Measurements from ENCODE around the gene CPNE8. TPM values are rescaled to one million over a fixed set of nuclear protein-coding genes. Genes with fewer than 3 reads are reported as not detected.

CPNE8 gene
- total RNA-seq, 3 donors from 2014 or later, result 23.4 to 31.5 (median 24.7) TPM

GRCh38 chr12:38895446-38895845, 9.9 kb downstream of the CPNE8 start:
- no peak for DNase-seq
- Histone ChIP-seq H3K4me1 (ENCODE audit: low read depth) (peaks cover 35% of the 10 kb centered on the region), H3K4me3 (no peak overlapping the region), H3K9me3 (no peaks in the 10 kb centered on the region), H3K36me3 (ENCODE audit: low read depth) (no peaks in the 10 kb centered on the region)
- no peak for ATAC-seq
- TF ChIP-seq, protein P1, sequence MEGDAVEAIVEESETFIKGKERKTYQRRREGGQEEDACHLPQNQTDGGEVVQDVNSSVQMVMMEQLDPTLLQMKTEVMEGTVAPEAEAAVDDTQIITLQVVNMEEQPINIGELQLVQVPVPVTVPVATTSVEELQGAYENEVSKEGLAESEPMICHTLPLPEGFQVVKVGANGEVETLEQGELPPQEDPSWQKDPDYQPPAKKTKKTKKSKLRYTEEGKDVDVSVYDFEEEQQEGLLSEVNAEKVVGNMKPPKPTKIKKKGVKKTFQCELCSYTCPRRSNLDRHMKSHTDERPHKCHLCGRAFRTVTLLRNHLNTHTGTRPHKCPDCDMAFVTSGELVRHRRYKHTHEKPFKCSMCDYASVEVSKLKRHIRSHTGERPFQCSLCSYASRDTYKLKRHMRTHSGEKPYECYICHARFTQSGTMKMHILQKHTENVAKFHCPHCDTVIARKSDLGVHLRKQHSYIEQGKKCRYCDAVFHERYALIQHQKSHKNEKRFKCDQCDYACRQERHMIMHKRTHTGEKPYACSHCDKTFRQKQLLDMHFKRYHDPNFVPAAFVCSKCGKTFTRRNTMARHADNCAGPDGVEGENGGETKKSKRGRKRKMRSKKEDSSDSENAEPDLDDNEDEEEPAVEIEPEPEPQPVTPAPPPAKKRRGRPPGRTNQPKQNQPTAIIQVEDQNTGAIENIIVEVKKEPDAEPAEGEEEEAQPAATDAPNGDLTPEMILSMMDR (IDR thresholded peaks at IDR 0.05), result no peak
- intact Hi-C loops (cut with DNase I, micrococcal nuclease), result no loop called here

- no peak for DNase-seq
- H3K4me3 ChIP-seq, result no peak overlapping the region
Measured at GRCh38 chr12:38892976-38893375, 12.4 kb downstream of the CPNE8 start.

GRCh38 chr12:38892087-38892786, 13.2 kb downstream of the CPNE8 start:
- H3K36me3 ChIP-seq (ENCODE audit: low read depth), result no peaks in the 10 kb centered on the region
- TF ChIP-seq, protein P1 (IDR thresholded peaks at IDR 0.05), result no peak
- H3K9me3 ChIP-seq, result no peaks in the 10 kb centered on the region
- H3K4me3 ChIP-seq, result no peak overlapping the region
- DNase-seq (peak in 1 of 3 donors; percentile 73), ATAC-seq (peak; percentile 97)
- intact Hi-C loops (cut with DNase I, micrococcal nuclease), result no loop called here
- peaks cover 43% of the 10 kb centered on the region for H3K4me1 ChIP-seq (ENCODE audit: low read depth)

More at GRCh38 chr12:38892976-38893375, 12.4 kb downstream of the CPNE8 start:
- TF ChIP-seq, protein P1 (IDR thresholded peaks at IDR 0.05), result no peak
- Histone ChIP-seq H3K4me1 (ENCODE audit: low read depth) (peaks cover 42% of the 10 kb centered on the region), H3K36me3 (ENCODE audit: low read depth) (no peaks in the 10 kb centered on the region), H3K9me3 (no peaks in the 10 kb centered on the region)
- intact Hi-C loops (cut with DNase I, micrococcal nuclease), result no loop called here
- ATAC-seq, result no peak

GRCh38 chr12:38890102-38890855, 15.1 kb downstream of the CPNE8 start:
- no peak for DNase-seq
- no peaks in the 10 kb centered on the region for H3K9me3 ChIP-seq
- H3K36me3 ChIP-seq (ENCODE audit: low read depth), result no peaks in the 10 kb centered on the region
- H3K4me1 ChIP-seq (ENCODE audit: low read depth), result peaks cover 54% of the 10 kb centered on the region
- no peak overlapping the region for H3K4me3 ChIP-seq
- ATAC-seq, result peak; percentile 33
- TF ChIP-seq, protein P1 (IDR thresholded peaks at IDR 0.05), result no peak
- intact Hi-C loops (cut with DNase I, micrococcal nuclease), result no loop called here

GRCh38 chr12:38889297-38889815, 16.0 kb downstream of the CPNE8 start:
- no peak for ATAC-seq
- no peak overlapping the region for H3K4me3 ChIP-seq
- no peaks in the 10 kb centered on the region for H3K9me3 ChIP-seq
- H3K36me3 ChIP-seq (ENCODE audit: low read depth), result no peaks in the 10 kb centered on the region
- DNase-seq, result no peak
- TF ChIP-seq, protein P1 (IDR thresholded peaks at IDR 0.05), result no peak
- intact Hi-C loops (cut with DNase I, micrococcal nuclease), result no loop called here
- H3K4me1 ChIP-seq (ENCODE audit: low read depth), result peaks cover 54% of the 10 kb centered on the region

Data from mucosa of descending colon (tissue), 3 donors.